A673 (cell line): ENCODE data around the gene KLRC4.
"Not testable (repeated sequence)": the region's sequence is repeated elsewhere in the genome, so short reads cannot be mapped to it uniquely, and the experiment has no call there.

Experiments
- EZH2 ChIP-seq: fragments of 200-600 bp; sonication (generic); IDR thresholded peaks from 2 replicates; pipeline ENCODE4 v1.6.1; 2017; ENCODE audit warnings: borderline replicate concordance, low read depth, mild to moderate bottlenecking, mixed read lengths, antibody characterized with exemption, low read length; ENCODE audit not compliant: poor library complexity, severe bottlenecking
- TF ChIP-seq, protein P1 (sequence below): fragments of 300-800, 200-600 bp; sonication (generic); conservative IDR thresholded peaks from 2 replicates; pipeline ENCODE4 v1.5.1; 2017; ENCODE audit warnings: low read depth, mild to moderate bottlenecking, antibody characterized with exemption, low read length, moderate library complexity, mixed read lengths

DNA sequence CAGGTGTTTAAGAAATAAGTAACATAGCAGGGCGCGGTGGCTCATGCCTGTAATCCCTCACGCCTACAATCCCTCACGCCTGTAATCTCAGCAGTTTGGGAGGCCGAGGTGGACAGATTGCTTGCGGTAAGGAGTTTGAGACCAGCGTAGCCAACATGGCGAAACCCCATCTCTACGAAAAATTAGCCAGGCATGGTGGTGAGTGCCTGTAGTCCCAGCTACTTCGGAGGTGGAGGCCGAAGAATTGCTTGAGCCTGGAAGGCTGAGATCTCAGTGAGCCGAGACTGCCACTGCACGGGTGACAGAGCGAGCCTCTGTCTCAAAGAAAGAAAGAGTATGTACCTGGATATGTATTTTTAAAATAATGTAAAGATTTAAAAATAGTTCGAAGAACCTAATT is 13.4 kb downstream of the KLRC4 start:
- TF ChIP-seq, protein P1, sequence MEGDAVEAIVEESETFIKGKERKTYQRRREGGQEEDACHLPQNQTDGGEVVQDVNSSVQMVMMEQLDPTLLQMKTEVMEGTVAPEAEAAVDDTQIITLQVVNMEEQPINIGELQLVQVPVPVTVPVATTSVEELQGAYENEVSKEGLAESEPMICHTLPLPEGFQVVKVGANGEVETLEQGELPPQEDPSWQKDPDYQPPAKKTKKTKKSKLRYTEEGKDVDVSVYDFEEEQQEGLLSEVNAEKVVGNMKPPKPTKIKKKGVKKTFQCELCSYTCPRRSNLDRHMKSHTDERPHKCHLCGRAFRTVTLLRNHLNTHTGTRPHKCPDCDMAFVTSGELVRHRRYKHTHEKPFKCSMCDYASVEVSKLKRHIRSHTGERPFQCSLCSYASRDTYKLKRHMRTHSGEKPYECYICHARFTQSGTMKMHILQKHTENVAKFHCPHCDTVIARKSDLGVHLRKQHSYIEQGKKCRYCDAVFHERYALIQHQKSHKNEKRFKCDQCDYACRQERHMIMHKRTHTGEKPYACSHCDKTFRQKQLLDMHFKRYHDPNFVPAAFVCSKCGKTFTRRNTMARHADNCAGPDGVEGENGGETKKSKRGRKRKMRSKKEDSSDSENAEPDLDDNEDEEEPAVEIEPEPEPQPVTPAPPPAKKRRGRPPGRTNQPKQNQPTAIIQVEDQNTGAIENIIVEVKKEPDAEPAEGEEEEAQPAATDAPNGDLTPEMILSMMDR = not testable (repeated sequence)
- TF ChIP-seq EZH2 = not testable (repeated sequence)
